GM19328 (cell line): Measurements from ENCODE around the gene ZNG1A.
"Not testable (repeated sequence)": the region's sequence is repeated elsewhere in the genome, so short reads cannot be mapped to it uniquely, and the experiment has no call there.

Source experiments
- ATAC-seq: cut with Tn5 transposase; IDR thresholded peaks from one replicate; pipeline ENCODE4 v1.9.1; 2021; ENCODE audit warnings: mild to moderate bottlenecking, moderate library complexity; ENCODE audit not compliant: unreplicated experiment

ZNG1A gene

DNA sequence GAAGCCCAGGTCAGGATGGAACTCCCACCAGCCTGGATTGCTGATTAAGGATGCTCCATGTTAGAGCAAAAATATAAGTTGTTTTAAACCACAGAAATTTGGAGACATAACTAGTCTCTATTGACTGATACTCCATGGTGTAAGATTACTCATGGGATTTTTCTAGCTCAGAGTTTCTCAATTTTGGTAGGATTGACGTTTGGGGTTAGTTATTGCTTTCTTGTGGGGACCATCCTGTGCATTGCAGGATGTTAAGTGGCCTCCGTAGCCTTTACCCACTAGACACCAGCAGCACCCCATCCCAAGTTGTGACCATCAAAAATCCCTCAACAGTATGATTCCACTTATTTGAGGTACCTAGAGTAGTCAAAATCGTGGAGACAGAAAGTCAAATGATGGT is 80.1 kb downstream of the ZNG1A start:
- ATAC-seq = not testable (repeated sequence)

DNA sequence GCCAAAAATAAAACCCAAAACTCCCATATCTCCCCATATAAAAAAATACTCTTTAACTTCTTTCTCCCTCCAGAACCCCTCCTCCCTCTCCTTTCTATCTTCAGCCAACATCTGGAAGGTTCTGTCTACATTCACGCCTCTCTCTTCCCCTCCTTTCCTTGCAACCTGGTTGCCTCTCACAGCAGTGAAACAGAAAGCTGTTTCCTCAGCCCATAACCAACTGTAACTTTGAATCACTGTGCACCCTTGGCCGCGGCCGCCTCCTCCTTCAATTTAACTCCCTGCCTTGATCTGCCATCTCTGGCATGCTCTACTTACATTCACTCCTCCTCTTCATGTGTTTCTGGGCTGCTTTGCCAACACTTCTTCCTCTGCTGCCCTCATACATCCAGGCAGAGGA is 83.9 kb downstream of the ZNG1A start:
- ATAC-seq = not testable (repeated sequence)

DNA sequence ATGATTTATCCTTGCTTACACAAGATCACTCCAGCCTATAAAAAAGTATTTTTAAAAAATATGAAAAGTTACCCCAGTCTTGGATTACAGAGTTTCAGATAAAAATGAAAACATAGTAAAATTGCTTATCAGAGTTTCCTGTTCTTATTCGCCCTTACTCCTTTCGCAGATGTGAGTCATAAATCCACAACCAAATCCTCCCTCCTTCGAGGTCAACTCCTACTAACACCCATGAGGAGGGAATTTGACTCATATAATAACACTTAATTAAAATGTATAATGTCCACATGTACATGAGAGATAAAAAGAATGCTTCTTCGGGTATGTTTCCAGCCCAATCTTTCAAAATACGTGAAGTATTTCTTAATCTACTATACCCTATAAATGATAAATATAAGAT is 84.5 kb downstream of the ZNG1A start:
- not testable (repeated sequence) for ATAC-seq

DNA sequence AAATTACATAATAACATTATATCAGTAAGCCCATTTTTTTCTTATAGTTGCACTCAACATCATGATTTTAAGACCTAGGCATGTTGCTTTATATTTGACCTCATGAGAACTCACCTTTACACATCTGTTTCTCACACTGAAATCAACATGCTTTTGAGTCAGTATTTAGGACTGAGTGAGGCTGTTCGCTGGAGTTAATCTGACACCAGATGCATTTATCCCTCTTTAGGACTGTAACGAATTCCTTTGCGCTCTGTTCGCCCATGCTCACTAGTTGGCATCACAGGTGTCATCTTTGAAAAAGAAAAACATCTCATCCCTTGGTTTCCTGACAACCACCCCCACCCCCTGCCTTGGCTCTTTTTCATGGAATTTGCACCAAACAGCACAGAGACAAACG is 84.9 kb downstream of the ZNG1A start:
- not testable (repeated sequence) for ATAC-seq

DNA sequence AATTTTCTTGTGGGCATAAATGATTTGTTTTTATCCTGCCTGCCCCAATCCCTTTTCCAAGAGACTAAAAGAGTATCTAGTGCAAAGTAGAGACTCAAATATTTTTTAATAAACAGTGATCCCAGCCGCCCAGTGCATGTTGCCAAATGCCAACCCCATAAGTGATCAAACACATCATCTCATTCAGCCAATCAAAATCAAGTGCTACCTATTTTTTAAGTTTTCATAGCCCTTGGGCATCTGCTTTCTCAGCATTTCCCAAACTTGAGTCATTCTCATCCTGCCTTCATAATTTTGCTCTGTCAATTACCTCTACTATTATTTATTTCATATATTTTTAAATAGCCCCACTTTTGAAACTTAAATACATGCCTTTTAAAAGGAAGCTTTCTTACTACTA is 88.0 kb downstream of the ZNG1A start:
- ATAC-seq = not testable (repeated sequence)

DNA sequence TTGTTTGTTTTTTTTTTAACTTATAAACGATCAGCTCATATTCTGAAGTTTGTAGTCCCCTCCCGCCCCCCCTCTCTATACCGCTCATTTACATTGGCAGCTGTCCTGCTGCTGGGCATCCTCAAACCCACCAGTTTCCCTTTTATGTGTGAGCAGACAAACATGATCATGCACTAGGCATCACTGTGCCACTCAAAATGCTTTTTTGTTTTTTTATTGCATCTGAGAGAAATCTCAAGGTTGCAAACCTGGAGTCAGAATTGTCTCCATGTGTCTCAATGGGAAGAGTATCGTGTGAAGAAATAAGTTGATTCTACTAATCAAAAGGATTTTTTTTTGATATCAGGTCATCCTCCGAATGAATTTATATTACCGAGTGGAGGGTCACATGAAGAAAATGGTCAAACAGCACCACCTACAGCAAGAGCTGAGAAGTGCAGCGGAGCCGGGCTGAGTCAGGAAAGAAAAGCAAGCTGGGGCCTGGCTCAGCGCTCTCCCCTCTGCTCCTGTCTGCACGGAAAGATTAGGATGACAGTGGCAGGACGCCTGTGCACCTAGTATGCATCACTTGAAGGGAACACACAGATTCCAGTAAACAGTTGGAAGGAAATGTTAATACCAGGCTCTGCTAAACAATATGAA is 90.3 kb downstream of the ZNG1A start:
- peak; percentile 60 for ATAC-seq

DNA sequence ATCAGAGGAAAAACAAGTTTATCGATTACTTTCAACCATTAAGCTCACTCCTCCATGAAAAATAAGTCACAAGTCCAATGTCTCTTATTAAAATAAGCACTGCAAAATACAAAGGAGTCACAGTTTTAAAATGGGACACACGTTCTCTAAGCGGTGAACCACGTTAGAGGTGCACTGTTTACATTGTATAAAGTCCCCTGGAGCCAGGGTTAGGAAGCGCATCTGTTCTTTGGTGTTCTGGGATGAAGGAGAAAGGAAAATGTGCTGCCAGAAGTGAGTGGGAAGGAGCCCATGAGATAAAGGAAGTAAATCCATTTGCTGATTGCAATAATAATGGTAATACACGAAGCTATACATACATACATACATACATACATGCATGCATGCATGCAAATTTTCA is 91.0 kb downstream of the ZNG1A start:
- not testable (repeated sequence) for ATAC-seq

DNA sequence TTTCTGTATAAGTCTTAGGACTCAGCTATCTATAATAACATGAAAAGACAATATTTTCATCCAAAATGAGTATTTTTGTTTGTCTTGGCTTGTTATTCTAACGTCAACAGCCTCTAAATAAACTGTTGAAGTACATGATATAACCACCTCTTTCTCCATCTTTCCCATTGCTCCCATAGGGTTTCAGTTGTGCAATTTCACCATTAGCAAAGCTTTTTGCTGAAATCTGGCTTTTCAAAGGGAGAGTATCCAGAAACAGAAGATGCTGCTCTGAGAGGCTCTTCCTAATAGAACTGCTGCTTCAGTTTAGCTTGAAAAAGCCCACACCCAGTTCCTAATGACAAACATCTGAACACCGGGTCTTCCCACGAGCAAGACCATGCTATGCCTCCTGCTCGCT is 91.8 kb downstream of the ZNG1A start:
- ATAC-seq = not testable (repeated sequence)

DNA sequence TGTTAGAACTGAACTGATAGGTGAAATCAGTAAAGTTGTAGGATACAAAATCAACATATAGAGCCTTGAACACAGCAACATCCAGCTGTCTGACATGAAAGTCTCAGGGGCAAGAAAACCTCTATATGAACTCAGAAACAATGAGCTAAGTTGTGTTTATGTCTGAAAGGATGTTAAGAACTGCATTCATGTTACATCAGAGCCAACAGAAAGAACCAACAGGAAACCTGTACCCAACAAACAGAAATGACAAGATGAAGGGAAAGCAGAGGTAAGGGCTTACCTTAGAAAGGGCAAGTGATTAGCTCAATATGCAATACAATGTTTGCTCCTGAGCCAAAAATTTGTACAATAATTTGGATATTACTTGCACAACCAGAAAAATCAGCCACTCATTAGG is 92.2 kb downstream of the ZNG1A start:
- ATAC-seq = not testable (repeated sequence)

DNA sequence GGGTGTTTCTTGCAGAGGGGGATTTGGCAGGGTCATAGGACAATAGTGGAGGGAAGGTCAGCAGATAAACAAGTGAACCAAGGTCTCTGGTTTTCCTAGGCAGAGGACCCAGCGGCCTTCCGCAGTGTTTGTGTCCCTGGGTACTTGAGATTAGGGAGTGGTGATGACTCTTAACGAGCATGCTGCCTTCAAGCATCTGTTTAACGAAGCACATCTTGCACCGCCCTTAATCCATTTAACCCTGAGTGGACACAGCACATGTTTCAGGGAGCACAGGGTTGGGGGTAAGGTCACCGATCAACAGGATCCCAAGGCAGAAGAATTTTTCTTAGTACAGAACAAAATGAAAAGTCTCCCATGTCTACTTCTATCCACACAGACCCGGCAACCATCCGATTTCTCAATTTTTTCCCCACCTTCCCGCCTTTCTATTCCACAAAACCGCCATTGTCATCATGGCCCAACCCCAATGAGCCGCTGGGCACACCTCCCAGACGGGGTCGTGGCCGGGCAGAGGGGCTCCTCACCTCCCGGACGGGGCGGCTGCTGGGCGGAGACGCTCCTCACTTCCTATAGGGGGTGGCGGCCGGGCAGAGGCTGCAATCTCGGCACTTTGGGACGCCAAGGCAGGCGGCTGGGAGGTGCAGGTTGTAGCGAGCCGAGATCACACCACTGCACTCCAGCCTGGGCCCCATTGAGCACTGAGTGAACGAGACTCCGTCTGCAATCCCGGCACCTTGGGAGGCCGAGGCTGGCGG is 95.7 kb downstream of the ZNG1A start:
- ATAC-seq = not testable (repeated sequence)

DNA sequence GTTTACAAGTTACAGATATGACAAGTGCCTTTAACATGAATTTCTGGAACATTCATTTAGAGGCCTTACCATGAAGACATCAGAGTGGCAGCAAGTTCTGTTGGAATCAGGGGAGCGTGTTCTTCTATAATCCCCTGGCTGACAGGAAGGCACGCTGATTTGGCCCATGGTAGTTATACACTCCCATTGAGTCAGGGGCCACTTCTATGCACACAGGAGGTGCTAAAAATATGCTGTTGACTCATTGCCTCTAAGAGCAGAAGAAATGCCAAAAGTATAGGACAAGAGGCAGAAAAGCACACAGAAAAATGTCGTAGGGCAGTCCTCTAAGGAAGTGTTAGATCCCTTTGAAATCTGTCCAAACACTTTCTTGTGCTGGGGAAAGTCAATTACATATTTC is 100.5 kb downstream of the ZNG1A start:
- ATAC-seq = not testable (repeated sequence)

DNA sequence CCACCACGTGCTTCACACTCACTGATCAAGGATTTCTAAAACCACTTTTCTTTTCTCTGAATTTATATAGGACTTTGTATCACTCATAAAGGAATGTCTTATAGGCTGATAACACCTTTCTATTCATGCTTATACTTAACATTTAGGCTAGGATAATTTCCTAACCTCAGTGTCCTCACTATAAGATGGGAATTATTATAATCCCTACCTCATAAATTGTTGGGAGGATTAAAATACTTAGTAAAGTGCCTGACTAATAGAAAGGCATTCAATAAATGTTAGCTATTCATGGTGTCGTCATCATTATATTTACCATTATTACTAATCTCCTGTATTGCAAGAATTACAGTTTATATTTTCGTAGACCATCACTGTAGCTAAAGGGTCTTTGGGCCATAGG is 102.5 kb downstream of the ZNG1A start:
- not testable (repeated sequence) for ATAC-seq

DNA sequence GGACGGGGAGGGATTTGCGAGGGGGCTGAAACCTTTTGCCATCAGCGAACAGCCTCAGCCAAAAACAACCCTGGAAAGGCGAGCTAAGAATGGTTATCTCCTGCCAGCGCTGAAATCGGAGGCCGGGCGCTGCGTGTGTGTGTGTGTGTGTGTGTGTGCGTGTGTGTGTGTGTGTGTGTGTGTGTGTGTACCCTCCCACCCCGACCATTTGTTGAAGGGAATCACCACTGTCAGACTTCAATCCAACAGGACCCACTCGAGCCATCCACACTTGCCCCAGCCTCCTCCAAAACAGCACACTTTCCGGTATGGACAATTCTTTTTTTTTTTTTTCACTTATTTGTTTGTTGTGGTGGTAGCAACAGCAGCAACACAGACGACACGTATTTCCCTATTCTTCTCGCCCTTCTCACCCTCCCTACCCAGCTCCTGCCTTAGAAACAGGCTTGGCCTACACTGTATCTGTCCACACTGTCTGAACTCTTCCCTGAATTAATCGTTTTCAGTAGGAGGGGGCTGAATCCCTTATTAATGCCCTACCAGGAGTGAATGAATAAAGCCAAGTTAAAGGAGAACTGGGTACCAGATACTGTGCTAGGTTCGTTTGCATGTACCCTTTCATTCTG is 104.8 kb downstream of the ZNG1A start:
- not testable (repeated sequence) for ATAC-seq

DNA sequence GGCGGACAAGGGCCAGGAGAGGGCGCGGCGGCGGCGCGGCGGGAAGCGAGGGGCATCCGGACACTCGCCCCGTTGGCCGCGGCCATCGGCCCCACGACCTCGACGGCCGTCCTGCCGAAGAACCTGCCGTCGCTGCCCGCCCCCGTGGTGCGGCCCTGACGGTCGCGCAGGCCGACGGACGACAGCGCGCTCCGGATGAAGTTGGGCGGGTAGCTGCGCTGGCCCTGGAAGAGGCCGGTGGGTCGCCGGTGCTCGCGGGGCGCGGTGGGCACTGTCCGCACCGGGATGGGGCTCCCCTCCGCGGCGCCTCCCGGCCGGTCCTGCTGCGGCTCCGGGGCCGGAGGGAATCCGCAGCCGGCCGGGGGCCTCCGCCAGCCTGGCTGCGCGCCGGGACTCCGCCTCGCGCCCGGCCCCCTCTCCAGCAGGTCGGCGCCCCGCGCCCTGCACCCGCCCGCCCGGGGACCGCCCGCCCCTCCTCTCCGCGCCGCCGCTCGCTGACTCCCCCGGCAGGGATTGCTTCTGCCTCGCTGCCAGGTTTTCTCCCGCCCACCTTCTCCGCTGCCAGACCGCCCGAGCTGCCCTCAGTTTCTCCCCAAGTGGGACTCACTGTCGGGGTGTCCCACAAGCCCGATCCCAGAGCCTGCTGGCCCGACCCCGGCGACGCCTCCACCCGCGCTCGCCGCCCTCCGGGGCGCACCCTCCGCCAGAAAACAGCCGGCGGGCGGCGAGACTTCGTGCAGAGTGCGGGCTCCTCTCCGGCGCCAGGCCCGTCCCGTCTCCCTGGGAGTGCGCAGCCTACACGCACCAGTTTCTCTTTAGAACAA is 105.6 kb downstream of the ZNG1A start:
- not testable (repeated sequence) for ATAC-seq
